ENCODE data around the gene PPIH. TPM values are rescaled to one million over a fixed set of nuclear protein-coding genes. Genes with fewer than 3 reads are reported as not detected.

PPIH gene
- total and polyA plus RNA-seq, 3 donors from 2014 or later: 38.7 to 40.0 (median 39.6) TPM

DNA sequence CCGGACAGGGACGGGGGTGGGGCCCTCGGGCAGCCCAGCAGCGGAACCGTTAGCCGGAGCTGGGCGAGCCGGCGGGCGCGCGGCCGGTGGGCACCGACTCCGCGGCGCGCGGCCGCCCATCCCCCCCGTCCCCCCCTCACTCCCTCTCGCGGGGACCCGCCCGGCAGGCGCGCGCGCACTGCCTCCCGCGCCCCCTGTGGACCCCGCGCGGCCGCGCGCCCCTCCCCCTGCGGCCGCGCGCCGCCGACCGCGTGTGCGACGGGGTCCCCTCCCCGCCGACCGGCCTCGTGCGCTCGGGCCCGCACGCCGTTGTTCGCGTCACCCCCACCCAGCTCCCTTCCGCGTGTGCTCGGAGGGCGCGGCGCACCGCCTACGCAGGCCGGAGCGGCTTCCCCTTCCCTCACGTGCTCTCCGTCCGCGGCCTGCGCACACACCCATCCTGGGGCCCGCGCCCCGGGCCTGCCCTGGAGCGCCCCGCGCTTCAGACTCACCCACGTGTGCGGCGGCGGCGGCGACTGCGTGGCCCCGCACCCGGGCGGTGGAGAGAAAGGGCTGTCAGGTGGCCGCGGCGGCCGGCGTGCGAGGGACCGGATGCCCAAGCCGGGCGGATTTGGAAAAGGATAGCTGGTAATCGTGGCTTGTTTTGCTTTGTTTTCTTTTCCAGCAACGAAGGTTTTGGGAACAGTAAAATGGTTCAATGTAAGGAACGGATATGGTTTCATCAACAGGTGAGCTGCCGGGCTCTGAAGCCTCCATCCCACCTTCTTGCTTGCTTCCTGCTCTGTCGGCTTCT, 24.7 kb downstream of the PPIH start:
- 0% methylated on average over 37 to 42 of the region's 103 CpGs for WGBS, 2 donors
- no peaks in the 10 kb centered on the region for H3K9me3 ChIP-seq
- peak overlapping the region; percentile 68 to 97 for H3K4me3 ChIP-seq
- no peaks in the 10 kb centered on the region for H3K36me3 ChIP-seq (ENCODE audit: low read depth, missing control alignments)
- DNase-seq: peak; percentile 81
- no peaks in the 10 kb centered on the region for H3K27me3 ChIP-seq
- peaks cover 31% of the 10 kb centered on the region for H3K4me1 ChIP-seq
- peak overlapping the region; percentile 90 to 98 for H3K27ac ChIP-seq
- intact Hi-C loops (cut with DNase I; ENCODE audit: low total_unique reads): no loop called here
- TF ChIP-seq, protein P1, sequence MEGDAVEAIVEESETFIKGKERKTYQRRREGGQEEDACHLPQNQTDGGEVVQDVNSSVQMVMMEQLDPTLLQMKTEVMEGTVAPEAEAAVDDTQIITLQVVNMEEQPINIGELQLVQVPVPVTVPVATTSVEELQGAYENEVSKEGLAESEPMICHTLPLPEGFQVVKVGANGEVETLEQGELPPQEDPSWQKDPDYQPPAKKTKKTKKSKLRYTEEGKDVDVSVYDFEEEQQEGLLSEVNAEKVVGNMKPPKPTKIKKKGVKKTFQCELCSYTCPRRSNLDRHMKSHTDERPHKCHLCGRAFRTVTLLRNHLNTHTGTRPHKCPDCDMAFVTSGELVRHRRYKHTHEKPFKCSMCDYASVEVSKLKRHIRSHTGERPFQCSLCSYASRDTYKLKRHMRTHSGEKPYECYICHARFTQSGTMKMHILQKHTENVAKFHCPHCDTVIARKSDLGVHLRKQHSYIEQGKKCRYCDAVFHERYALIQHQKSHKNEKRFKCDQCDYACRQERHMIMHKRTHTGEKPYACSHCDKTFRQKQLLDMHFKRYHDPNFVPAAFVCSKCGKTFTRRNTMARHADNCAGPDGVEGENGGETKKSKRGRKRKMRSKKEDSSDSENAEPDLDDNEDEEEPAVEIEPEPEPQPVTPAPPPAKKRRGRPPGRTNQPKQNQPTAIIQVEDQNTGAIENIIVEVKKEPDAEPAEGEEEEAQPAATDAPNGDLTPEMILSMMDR (IDR thresholded peaks at IDR 0.05): no peak
- TF ChIP-seq POLR2A (IDR thresholded peaks at IDR 0.05): no peak

DNA sequence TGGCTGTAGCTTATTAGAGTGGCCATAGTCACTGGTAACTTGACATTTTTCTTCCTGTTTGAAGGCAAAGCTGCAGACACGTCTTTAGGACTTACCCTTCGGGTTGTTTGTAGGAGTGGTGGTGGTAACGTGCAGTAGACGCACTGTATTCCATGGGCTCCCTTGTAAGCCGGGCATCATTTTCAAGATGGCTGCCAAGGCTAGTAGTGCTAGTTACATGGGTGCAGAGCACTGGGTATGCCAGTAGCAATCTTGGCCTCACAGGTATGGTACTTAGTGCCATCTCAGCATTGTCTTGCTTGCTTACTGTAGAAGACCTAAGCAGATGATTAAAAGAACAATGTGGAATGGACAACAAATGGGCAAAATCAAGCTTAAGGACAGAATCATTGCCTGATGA, 25.9 kb downstream of the PPIH start:
- TF ChIP-seq, protein P1 (IDR thresholded peaks at IDR 0.05): no peak
- no peak for TF ChIP-seq POLR2A (IDR thresholded peaks at IDR 0.05)
- H3K4me3 ChIP-seq: peak overlapping the region in 1 of 2 donors; percentile 68
- H3K27ac ChIP-seq: no peak overlapping the region
- H3K9me3 ChIP-seq: no peaks in the 10 kb centered on the region
- 24 to 37% methylated on average over 5 of the region's 5 CpGs for WGBS, 2 donors
- intact Hi-C loops (cut with DNase I; ENCODE audit: low total_unique reads): no loop called here
- no peaks in the 10 kb centered on the region for H3K36me3 ChIP-seq (ENCODE audit: low read depth, missing control alignments)
- no peaks in the 10 kb centered on the region for H3K27me3 ChIP-seq
- DNase-seq: peak; percentile 23
- peaks cover 31% of the 10 kb centered on the region for H3K4me1 ChIP-seq

DNA sequence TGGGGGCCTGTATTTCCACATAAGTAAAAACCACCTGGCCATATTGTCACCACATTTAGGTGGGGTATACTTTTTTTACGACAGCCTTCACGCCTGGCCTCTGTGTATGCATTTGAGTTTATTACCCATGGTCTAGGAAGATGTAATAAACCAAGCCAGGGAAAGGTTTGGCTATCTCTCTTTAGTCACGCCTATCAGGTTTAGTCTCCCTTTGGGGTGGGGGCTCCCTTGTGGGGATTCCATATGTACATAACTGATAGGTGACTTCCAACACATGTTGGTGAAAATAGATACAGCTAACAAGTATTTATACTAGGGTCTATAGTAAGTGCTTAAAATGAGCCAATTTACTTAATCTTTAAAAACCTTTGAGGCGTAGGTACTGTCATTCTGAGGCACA, 28.2 kb downstream of the PPIH start:
- no peak overlapping the region for H3K4me3 ChIP-seq
- TF ChIP-seq POLR2A (IDR thresholded peaks at IDR 0.05): no peak
- TF ChIP-seq, protein P1 (IDR thresholded peaks at IDR 0.05): no peak
- H3K27ac ChIP-seq: no peak overlapping the region
- WGBS, 2 donors: 74 to 78% methylated on average over 4 of the region's 4 CpGs
- H3K36me3 ChIP-seq (ENCODE audit: low read depth, missing control alignments): no peaks in the 10 kb centered on the region
- no peaks in the 10 kb centered on the region for H3K9me3 ChIP-seq
- DNase-seq: no peak
- H3K27me3 ChIP-seq: no peaks in the 10 kb centered on the region
- peaks cover 19% of the 10 kb centered on the region for H3K4me1 ChIP-seq
- intact Hi-C loops (cut with DNase I; ENCODE audit: low total_unique reads): no loop called here

DNA sequence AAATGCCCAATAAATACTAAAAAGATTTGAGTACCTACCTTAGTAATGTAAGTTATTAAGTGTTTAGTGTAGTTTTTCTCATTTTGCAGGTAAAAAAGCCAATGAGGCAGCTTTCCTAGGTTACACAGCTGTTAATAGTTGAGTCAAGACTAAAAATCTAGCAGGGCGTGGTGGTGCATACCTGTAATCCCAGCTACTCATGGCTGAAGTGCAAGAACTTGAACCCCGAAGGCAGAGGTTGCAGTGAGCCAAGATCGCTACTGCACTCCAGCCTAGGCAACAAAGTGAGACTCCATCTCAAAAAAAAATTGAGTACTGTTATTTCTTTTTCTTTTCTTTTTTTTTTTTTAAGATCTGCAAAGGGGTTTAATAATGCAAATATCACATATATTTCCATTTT, 31.7 kb downstream of the PPIH start:
- intact Hi-C loops (cut with DNase I; ENCODE audit: low total_unique reads): no loop called here
- H3K4me3 ChIP-seq: no peak overlapping the region
- peaks cover 10% of the 10 kb centered on the region for H3K4me1 ChIP-seq
- no peak for DNase-seq
- H3K9me3 ChIP-seq: no peaks in the 10 kb centered on the region
- H3K27ac ChIP-seq: no peak overlapping the region
- no peaks in the 10 kb centered on the region for H3K36me3 ChIP-seq (ENCODE audit: low read depth, missing control alignments)
- H3K27me3 ChIP-seq: no peaks in the 10 kb centered on the region
- 93 to 94% methylated on average over 3 of the region's 3 CpGs for WGBS, 2 donors
- TF ChIP-seq POLR2A (IDR thresholded peaks at IDR 0.05): no peak
- TF ChIP-seq, protein P1 (IDR thresholded peaks at IDR 0.05): no peak
